GM19240 (cell line): ENCODE data around the gene ARIH2.
A peak's percentile ranks its signal among the peaks of the same experiment; 100 is the strongest.

Experiments used
- DNase-seq: peaks from one replicate; pipeline ENCODE4 v3.0.0; 2011; ENCODE audit warnings: low spot score; ENCODE audit not compliant: insufficient read length

The ARIH2 gene

GRCh38 chr3:48928679-48929078, 10.0 kb downstream of the ARIH2 start:
- no peak for DNase-seq

GRCh38 chr3:48929358-48930035, 10.9 kb downstream of the ARIH2 start:
- DNase-seq, result no peak

GRCh38 chr3:48930590-48930989, 11.9 kb downstream of the ARIH2 start:
- DNase-seq, result no peak

GRCh38 chr3:48931944-48932580, 13.4 kb downstream of the ARIH2 start:
- no peak for DNase-seq

GRCh38 chr3:48934333-48934991, 15.8 kb downstream of the ARIH2 start:
- DNase-seq, result no peak

GRCh38 chr3:48935530-48935929, 16.9 kb downstream of the ARIH2 start:
- DNase-seq, result no peak

- no peak for DNase-seq
These were observed 19.5 kb downstream of the ARIH2 start for GRCh38 chr3:48938156-48938555.

GRCh38 chr3:48938689-48939088, 20.0 kb downstream of the ARIH2 start:
- no peak for DNase-seq

GRCh38 chr3:48945432-48945831, 26.8 kb downstream of the ARIH2 start:
- no peak for DNase-seq

GRCh38 chr3:48945891-48946549, 27.4 kb downstream of the ARIH2 start:
- no peak for DNase-seq

- no peak for DNase-seq
These were observed 30.7 kb downstream of the ARIH2 start for GRCh38 chr3:48949376-48949717.

GRCh38 chr3:48950051-48950450, 31.4 kb downstream of the ARIH2 start:
- no peak for DNase-seq

GRCh38 chr3:48951764-48952163, 33.1 kb downstream of the ARIH2 start:
- DNase-seq, result no peak

GRCh38 chr3:48952510-48953118, 34.0 kb downstream of the ARIH2 start:
- no peak for DNase-seq

GRCh38 chr3:48957006-48957705, 38.5 kb downstream of the ARIH2 start:
- DNase-seq, result no peak

GRCh38 chr3:48960841-48961413, 42.3 kb downstream of the ARIH2 start:
- peak; percentile 12 for DNase-seq

GRCh38 chr3:48962340-48962739, 43.7 kb downstream of the ARIH2 start:
- DNase-seq, result no peak

GRCh38 chr3:48962939-48963338, 44.3 kb downstream of the ARIH2 start:
- DNase-seq, result no peak

- DNase-seq, result no peak
These were observed 44.9 kb downstream of the ARIH2 start for GRCh38 chr3:48963591-48963990.

GRCh38 chr3:48966367-48966766, 47.7 kb downstream of the ARIH2 start:
- DNase-seq, result no peak

GRCh38 chr3:48966876-48967361, 48.3 kb downstream of the ARIH2 start:
- no peak for DNase-seq
